Muscle of leg (tissue), 11 donors: ENCODE measurements around the gene RIN3. TPM values are rescaled to one million over a fixed set of nuclear protein-coding genes. Genes with fewer than 3 reads are reported as not detected.

Experiments
- DNase-seq: peaks from one replicate; pipeline ENCODE4 v3.0.0; 2013
- H3K27ac ChIP-seq: one replicate; pipeline ENCODE4 v1.5.1; 2013; ENCODE audit warnings: mild to moderate bottlenecking, low read length, control low read depth
- H3K27me3 ChIP-seq: one replicate; pipeline ENCODE4 v1.6.1; 2013; ENCODE audit warnings: low read length; ENCODE audit not compliant: control insufficient read depth, insufficient read depth
- H3K36me3 ChIP-seq: one replicate; pipeline ENCODE4 v1.6.1; 2013; ENCODE audit warnings: low read length; ENCODE audit not compliant: control insufficient read depth, insufficient read depth
- H3K4me1 ChIP-seq: one replicate; pipeline ENCODE4 v1.6.1; 2013; ENCODE audit warnings: low read length; ENCODE audit not compliant: control insufficient read depth, insufficient read depth
- H3K4me3 ChIP-seq: one replicate; pipeline ENCODE4 v1.5.1; 2013; ENCODE audit warnings: low read length, control low read depth
- H3K9me3 ChIP-seq: replicated peaks from 2 replicates; pipeline ENCODE4 v1.6.1; 2013; ENCODE audit warnings: low read depth, low read length; ENCODE audit not compliant: control insufficient read depth
- WGBS: methylation state at CpG from one replicate; pipeline ENCODE4 v1.1.5; 2013; ENCODE audit warnings: missing lambda C conversion rate; ENCODE audit not compliant: insufficient coverage; 5-methylcytosine and 5-hydroxymethylcytosine counted together
- polyA plus RNA-seq, 8 donors: library from polyadenylated mRNA; unstranded; fragments of 120-200 nt; gene quantifications; one replicate each; pipeline versions ENCODE4 v1.2.1 to v1.2.3, GENCODE V29; 2013; ENCODE audit warnings: inconsistent platforms in 1 of 8, low replicate concordance in 1 of 8; ENCODE audit not compliant: insufficient read length in 8 of 8, insufficient read depth in 1 of 8
- total RNA-seq: library from RNA; stranded (reverse); fragments of 120-200 nt; gene quantifications from one replicate; pipeline ENCODE4 v1.2.4, GENCODE V29; 2013

The RIN3 gene
- total and polyA plus RNA-seq, 9 donors, result 4.3 to 18.2 (median 14.0) TPM

DNA sequence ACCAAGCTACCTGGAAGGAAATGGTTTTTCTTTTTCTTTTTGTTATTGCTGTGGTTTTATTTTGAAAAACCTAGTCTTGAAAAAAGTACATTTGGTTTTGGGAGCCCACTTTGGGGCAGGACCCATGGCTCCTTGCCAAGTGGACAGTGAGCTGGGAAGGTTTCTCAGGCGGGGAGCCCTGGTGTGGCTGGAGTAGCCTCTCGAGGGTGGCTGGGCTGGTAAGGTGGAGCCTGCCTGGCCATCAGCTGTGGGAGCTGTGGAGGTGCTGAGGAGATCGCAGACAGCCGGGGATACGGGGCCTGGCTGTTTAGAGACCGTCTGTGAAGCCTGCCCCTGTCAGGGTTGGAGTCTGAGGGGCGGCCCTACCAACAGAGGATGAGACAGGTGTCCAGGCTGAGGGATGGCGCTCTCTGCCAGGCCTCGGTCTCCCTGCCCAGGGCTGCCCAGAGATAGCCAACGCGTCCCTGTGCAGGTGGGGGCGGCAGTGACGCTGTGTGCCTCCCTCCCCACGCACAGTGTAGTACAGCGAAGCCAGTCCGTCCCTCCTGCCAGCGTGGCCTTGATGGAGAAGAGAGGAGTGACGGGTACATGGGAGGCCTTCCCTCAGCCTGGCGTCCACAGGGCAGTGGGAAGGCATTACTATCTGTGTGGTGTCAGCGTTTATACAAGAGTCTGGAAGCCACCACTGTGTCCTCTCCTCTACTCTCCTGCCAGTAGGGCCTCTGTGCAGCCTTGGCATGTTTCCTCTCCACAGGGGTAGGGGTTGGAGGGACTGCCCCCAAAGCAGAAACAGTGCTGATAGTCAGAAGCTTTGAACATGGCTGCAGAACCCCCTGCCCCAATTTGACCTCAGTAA is 5.9 kb downstream of the RIN3 start:
- no peak for DNase-seq
- Histone ChIP-seq H3K9me3 (no peaks in the 10 kb centered on the region), H3K36me3 (peaks cover 3% of the 10 kb centered on the region), H3K4me1 (peaks cover 33% of the 10 kb centered on the region), H3K27ac (no peak overlapping the region), H3K27me3 (no peaks in the 10 kb centered on the region), H3K4me3 (no peak overlapping the region)
- 84% methylated on average over 11 of the region's 20 CpGs for WGBS

GRCh38 chr14:92520102-92521057 is 6.8 kb downstream of the RIN3 start:
- DNase-seq, result no peak
- H3K9me3 ChIP-seq, result no peaks in the 10 kb centered on the region
- H3K4me1 ChIP-seq, result peaks cover 35% of the 10 kb centered on the region
- H3K36me3 ChIP-seq, result peaks cover 3% of the 10 kb centered on the region
- H3K27ac ChIP-seq, result no peak overlapping the region
- 92% methylated on average over 10 of the region's 17 CpGs for WGBS
- H3K4me3 ChIP-seq, result no peak overlapping the region
- H3K27me3 ChIP-seq, result no peaks in the 10 kb centered on the region

DNA sequence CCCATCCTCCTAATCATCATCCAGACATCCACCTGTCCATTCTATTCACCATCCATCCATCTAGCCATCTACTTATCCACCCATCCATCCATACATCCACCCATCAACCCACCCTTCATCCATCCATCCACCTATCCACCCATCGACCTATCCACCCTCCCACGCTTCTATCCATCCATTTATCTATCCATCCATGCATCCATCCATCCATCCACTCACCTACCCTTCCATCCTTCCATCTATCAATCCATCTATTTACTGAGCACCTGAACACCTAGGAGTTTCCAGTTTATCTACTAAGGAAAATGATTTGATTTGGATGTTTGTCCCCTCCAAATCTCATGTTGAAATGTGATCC is 7.5 kb downstream of the RIN3 start:
- Histone ChIP-seq H3K27ac (no peak overlapping the region), H3K4me1 (peaks cover 34% of the 10 kb centered on the region), H3K27me3 (no peaks in the 10 kb centered on the region), H3K9me3 (no peaks in the 10 kb centered on the region), H3K4me3 (no peak overlapping the region), H3K36me3 (peaks cover 3% of the 10 kb centered on the region)
- no peak for DNase-seq
- WGBS, result 100% methylated on average over 2 of the region's 2 CpGs

- Histone ChIP-seq H3K27me3 (no peaks in the 10 kb centered on the region), H3K9me3 (no peaks in the 10 kb centered on the region), H3K27ac (no peak overlapping the region), H3K36me3 (peaks cover 3% of the 10 kb centered on the region), H3K4me1 (peaks cover 16% of the 10 kb centered on the region), H3K4me3 (no peak overlapping the region)
- no peak for DNase-seq
- 74% methylated on average over 3 of the region's 6 CpGs for WGBS
These were observed 10.2 kb downstream of the RIN3 start for GRCh38 chr14:92523752-92524151.

- Histone ChIP-seq H3K27ac (no peak overlapping the region), H3K9me3 (no peaks in the 10 kb centered on the region), H3K4me3 (no peak overlapping the region), H3K36me3 (peaks cover 3% of the 10 kb centered on the region), H3K4me1 (peaks cover 16% of the 10 kb centered on the region), H3K27me3 (no peaks in the 10 kb centered on the region)
- 72% methylated on average over 5 of the region's 10 CpGs for WGBS
- DNase-seq, result no peak
These were observed 11.1 kb downstream of the RIN3 start for GRCh38 chr14:92524602-92525185.

DNA sequence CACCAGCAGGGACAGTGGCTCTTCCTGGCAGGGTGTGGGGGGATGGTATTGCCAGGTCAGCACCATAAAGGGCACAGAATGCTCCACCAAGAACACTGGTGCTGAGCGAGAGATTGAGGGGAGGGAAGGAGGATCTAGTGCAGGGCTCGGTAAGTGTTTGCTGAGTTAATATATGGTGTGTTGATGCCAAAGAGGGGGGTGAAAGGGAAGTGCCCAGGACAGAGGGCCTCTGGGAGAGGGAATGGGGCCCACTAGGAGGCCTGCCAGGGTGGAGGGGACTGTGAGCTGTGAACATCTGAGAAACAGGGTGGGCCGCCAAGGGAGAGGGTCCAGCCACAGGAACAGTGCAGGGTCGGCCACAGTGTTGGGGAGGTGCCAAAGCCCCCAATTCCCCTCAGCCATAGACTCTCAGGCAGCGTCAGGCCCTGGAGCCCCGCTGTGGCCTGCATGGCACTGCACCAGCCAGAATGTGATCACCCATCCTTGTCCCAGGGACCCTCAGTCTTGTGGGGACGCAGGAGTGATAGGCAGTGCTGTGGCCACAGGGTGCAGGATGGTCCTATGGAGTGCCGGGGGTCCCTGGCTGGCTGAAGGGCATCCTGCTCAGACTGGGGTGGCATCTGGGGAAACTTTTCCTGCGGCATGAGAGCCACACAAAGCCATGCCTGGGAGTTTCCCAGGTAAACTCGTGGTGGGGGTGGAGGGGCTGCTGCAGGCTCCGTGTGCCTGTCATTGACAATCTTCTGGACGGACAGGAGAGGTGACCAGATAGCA is 11.9 kb downstream of the RIN3 start:
- no peak overlapping the region for H3K27ac ChIP-seq
- WGBS, result 75% methylated on average over 10 of the region's 12 CpGs

DNA sequence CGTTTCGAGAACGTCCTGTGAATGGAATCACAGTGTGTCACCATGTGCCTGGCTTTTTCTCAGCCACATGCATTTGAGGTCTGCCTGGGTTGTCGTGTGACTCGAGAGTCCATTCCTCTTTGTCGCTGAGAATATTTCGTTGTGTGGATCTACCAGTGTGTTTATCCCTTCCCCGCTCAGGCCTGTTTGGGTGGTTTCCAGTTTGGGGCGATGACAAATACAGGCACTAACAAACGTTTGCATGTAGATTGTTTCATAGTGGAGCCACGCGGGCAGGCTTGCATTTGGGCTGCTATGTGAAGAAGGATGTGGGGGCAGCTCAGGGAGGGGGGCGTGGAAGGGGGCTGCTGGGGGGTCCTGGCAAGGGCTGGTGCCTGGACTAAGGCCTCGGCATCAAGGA is 14.1 kb downstream of the RIN3 start:
- no peak overlapping the region for H3K27ac ChIP-seq
- WGBS, result 61% methylated on average over 6 of the region's 14 CpGs
- H3K4me3 ChIP-seq, result no peak overlapping the region
- no peak for DNase-seq
- H3K27me3 ChIP-seq, result no peaks in the 10 kb centered on the region
- no peaks in the 10 kb centered on the region for H3K9me3 ChIP-seq
- H3K4me1 ChIP-seq, result peaks cover 27% of the 10 kb centered on the region
- no peaks in the 10 kb centered on the region for H3K36me3 ChIP-seq

More for the DNA sequence above, 11.9 kb downstream of the RIN3 start:
- peaks cover 16% of the 10 kb centered on the region for H3K4me1 ChIP-seq
- H3K4me3 ChIP-seq, result no peak overlapping the region
- no peaks in the 10 kb centered on the region for H3K27me3 ChIP-seq
- no peak for DNase-seq
- peaks cover 2% of the 10 kb centered on the region for H3K36me3 ChIP-seq
- H3K9me3 ChIP-seq, result no peaks in the 10 kb centered on the region

DNA sequence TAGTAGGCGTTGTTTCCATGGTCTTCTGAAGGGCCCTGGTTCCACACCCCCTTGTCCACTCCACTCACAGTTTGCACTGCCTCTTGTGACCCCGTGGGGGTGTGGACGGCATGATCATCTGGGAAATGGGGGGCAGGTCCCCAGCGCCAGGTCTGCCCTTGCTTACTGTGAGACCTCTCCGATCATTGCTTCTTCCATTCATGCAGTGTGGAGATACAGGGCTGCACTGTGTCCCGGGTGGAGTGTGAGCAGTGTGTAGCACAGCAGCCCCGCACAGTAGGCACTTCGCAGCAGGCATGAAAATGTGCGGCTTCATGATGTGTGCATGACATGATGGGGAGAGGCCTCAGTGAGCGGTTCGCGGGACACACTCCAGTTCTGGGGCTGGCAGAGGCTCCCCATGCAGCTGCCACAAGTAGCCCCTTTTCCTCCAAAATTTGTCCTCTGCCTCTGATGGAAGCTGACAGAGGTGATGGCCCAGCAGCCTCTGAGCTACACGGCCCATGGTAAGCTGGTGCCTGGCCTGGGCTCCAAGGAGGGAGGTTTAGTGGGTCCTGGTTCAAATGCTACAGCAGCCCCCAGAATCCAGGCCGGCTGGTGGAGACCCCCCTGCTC is 15.0 kb downstream of the RIN3 start:
- Histone ChIP-seq H3K27me3 (no peaks in the 10 kb centered on the region), H3K36me3 (no peaks in the 10 kb centered on the region), H3K4me3 (no peak overlapping the region), H3K27ac (no peak overlapping the region), H3K4me1 (peaks cover 29% of the 10 kb centered on the region), H3K9me3 (no peaks in the 10 kb centered on the region)
- no peak for DNase-seq
- 91% methylated on average over 12 of the region's 14 CpGs for WGBS

GRCh38 chr14:92529903-92530302 is 16.3 kb downstream of the RIN3 start:
- Histone ChIP-seq H3K4me3 (no peak overlapping the region), H3K36me3 (no peaks in the 10 kb centered on the region), H3K9me3 (no peaks in the 10 kb centered on the region), H3K4me1 (peaks cover 20% of the 10 kb centered on the region), H3K27me3 (no peaks in the 10 kb centered on the region), H3K27ac (no peak overlapping the region)
- DNase-seq, result no peak
- no CpG with 5 or more reads among the region's 4 CpGs for WGBS
